ENCODE measurements around the gene EFNB1.

The EFNB1 gene

DNA sequence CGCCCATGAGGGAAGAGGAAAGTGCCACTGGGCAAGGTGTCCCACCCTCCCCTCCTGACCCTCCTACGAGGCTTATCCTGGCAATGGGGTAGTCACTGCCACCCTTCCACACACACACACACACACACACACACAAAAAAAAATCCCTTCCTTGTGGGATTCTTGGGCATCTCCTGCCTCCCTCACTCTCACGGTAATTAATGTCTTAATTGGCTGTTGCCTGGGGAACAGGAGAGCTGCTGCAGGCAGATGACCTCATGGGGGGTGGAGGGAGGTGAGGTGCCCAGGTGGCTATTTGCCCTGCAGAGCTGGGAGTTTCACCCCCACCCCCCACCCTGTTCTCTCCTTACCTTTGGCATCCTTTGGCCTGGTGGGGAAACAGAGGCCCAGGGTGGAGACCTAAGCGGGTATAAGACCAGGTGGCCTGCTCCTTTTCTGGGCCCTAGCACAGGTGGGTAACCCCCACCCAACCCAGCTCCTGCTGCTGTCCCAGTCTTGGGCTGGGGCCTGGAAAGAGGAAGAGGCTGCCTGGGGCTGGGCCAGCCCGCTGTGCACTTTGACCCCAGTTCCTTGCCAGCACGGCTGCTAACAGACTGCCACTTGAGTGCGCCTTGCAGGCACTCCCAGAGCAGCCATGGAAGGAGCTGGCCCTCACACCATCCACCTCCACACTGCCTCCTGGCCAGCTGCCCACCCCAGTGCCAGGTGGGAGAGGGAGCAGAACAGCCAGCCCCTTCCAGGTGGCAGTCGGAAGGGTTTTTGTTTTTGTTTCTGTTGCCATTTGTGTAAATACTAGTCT, 12.6 kb downstream of the EFNB1 start:
- no peak for DNase-seq (ENCODE audit: low read depth, low spot score)
- peak overlapping the region; percentile 70 for H3K27ac ChIP-seq

GRCh38 chrX:68842351-68842750, 13.5 kb downstream of the EFNB1 start:
- H3K27ac ChIP-seq: peak overlapping the region; percentile 70
- DNase-seq (ENCODE audit: low read depth, low spot score): no peak

GRCh38 chrX:68842781-68843581, 14.2 kb downstream of the EFNB1 start:
- H3K27ac ChIP-seq: peak overlapping the region; percentile 70
- no peak for DNase-seq (ENCODE audit: low read depth, low spot score)

DNA sequence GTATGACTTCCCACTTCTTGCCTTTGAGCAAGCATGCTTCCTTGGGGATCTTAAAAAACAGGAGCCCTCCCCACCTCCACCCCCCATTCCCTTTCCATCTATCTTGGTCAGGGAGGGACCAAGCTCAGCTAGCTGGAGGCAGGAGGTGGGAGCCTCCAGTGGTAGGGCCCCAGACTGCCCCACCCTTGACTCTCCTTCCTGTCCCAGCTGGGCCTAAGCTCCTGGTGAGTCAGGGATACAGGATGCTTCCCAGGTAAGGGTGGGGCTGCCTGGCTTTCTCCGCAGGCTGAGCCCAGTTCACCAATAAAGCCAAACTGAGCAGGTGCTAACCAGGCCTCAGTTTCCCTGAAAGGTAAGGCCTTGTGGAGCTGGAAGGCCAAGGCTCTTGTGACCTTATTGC, 15.2 kb downstream of the EFNB1 start:
- peak overlapping the region; percentile 70 for H3K27ac ChIP-seq
- DNase-seq (ENCODE audit: low read depth, low spot score): no peak

- peak overlapping the region; percentile 70 for H3K27ac ChIP-seq
- no peak for DNase-seq (ENCODE audit: low read depth, low spot score)
Measured at GRCh38 chrX:68844581-68844980, 15.8 kb downstream of the EFNB1 start.

DNA sequence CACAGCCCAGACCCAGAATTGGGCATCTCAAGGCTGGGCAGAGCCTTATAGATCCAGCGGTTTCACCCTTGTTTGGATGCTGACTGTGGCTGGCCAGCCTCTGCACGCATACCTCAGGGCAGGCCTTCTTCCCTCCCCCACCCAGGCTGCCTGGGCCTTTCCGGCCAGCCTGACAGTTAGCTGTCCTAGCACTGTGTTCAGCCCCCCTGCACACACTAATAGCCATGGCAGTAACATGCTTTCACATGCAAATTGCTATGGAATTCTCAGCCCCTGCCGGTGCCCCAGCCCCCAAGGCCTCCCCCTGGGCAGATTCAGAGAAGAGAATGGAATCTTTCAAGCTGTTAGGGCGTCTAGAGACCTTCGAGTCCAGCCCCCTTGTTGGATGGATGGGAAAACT, 17.7 kb downstream of the EFNB1 start:
- H3K27ac ChIP-seq: peak overlapping the region; percentile 70
- no peak for DNase-seq (ENCODE audit: low read depth, low spot score)

DNA sequence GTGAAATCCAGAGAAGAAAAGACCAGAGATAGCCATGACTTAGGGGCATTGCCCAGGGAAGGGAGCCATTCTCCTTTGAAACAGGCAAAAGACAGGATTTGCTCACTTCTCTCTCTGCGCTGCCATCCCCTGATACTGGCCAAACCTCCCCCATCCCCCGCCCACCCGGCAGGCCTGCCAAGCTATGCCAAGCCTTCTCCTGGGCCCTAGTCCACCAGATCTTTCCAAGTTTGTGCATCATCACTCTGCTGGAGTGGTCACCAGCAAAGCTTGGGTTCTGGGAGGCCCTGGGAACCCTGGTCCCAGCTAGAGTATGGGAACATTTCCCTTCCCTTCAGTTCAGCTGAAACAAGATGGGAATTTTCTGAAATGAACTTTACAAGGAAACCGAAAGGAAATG, 18.4 kb downstream of the EFNB1 start:
- H3K27ac ChIP-seq: no peak overlapping the region
- no peak for DNase-seq (ENCODE audit: low read depth, low spot score)

DNA sequence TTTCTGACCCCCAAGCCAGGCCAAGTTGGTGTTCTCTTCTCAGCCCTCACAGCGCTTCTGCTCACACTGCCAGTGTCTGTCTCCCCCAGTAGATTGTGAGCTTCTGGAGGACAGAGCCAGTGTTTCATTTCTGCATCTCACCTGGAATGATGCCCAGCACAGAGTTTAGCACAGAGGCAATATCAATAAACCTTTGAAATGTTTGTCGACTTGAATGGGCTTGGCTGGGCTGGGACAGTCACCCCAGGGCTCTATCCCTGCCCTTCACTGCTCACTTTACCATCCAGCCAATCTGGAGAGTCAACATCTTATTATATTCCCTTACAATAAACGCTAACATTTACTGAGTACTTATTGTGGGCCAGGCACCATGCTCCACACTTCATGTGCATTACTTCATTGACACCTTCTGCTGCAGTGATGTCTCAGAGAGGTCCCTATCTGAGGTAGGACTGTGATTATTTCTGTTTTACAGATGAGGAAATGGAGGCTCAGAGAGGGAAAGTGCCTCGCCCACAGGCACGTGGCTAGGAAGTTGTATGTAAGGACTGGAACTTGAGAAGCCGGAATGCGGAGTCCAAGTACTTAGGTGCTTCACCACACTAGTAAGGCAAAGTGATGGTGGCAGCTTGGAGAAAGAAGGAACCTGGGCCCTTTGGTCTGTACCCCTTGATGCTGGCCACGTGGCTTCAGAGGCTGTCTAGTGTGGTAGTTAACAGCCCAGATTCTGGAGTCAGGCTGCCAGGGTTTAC, 19.5 kb downstream of the EFNB1 start:
- H3K27ac ChIP-seq: no peak overlapping the region
- no peak for DNase-seq (ENCODE audit: low read depth, low spot score)

GRCh38 chrX:68851082-68851481, 22.3 kb downstream of the EFNB1 start:
- H3K27ac ChIP-seq: no peak overlapping the region
- DNase-seq (ENCODE audit: low read depth, low spot score): no peak

GRCh38 chrX:68852046-68852445, 23.2 kb downstream of the EFNB1 start:
- DNase-seq (ENCODE audit: low read depth, low spot score): no peak

GRCh38 chrX:68853665-68854251, 24.9 kb downstream of the EFNB1 start:
- no peak for DNase-seq (ENCODE audit: low read depth, low spot score)
- H3K27ac ChIP-seq: no peak overlapping the region

More at GRCh38 chrX:68852046-68852445, 23.2 kb downstream of the EFNB1 start:
- H3K27ac ChIP-seq: no peak overlapping the region

- no peak for DNase-seq (ENCODE audit: low read depth, low spot score)
- no peak overlapping the region for H3K27ac ChIP-seq
Measured at GRCh38 chrX:68865300-68865699, 36.5 kb downstream of the EFNB1 start.

DNA sequence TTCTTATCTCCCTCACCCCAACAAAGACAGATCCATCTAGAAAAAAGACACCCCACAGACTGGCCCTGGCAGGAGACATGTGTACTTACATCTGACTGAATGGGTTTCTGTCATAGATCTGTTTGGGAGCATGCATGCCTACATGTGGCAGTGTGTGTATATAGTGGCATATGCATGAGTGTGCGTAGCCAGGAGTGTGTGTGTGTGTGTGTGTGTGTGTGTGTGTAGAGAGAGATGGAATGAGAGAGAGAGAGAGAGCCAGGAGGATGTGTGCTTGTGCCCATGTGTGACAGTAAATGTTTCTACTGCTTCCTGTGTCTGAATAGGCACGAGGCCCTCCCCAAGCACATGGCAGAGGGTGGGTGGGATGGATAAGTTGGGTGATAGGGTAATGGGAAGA, 37.1 kb downstream of the EFNB1 start:
- DNase-seq (ENCODE audit: low read depth, low spot score): no peak
- H3K27ac ChIP-seq: no peak overlapping the region

DNA sequence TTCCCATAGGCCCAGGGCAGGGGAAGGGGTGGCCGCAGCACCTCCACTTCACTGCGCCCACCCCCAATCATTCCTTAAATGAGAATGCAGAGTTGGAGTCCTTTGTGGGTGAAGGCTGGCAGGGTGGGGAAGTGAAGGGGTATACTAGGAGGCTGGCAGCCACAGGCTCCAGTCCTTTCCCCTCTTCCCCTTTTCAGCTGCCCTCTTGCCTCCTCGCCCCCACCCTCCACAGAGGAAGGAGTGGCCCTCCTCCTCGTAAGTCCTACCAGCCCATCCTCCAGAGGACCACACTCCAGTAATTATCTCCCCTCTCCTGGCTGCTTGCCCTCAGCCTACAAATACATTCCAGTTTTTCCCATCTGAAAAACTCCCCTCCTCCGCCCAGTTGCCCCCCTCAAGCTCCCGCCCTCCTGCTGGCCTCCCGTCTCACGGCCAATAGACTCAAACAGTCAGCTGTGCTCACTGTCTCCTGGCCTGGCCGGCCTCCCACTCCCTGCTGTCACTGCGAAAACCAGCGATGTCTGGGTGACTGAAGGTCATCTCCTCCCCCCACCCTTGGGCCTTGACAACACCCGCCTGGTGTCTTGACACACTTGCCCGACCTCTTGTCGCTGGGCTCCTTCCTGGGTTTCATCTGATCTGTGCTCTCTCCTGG, 38.8 kb downstream of the EFNB1 start:
- no peak overlapping the region for H3K27ac ChIP-seq
- no peak for DNase-seq (ENCODE audit: low read depth, low spot score)

GRCh38 chrX:68868316-68868715, 39.5 kb downstream of the EFNB1 start:
- H3K27ac ChIP-seq: no peak overlapping the region
- DNase-seq (ENCODE audit: low read depth, low spot score): no peak

GRCh38 chrX:68868902-68869800, 40.3 kb downstream of the EFNB1 start:
- DNase-seq (ENCODE audit: low read depth, low spot score): no peak
- no peak overlapping the region for H3K27ac ChIP-seq

DNA sequence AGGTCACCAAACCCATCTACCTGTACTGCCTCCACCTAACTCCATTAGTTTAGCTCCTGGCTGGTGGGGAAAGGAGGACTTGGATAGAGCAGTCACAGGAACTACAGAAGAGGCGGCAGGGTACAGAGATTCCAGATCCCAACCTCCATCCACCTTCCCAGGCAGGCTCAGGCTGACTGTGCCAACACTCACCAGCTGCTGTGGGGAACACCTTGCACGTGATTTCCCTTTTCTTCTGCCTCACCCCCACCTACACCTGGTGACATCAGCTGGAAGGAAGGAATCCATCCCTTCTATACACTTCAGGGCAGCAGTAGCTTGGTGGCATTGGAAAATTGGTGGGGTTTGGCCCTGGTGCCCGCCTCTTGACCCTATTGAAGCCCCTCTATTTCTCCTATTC, 41.5 kb downstream of the EFNB1 start:
- H3K27ac ChIP-seq: no peak overlapping the region
- no peak for DNase-seq (ENCODE audit: low read depth, low spot score)

GRCh38 chrX:68872171-68872570, 43.4 kb downstream of the EFNB1 start:
- no peak overlapping the region for H3K27ac ChIP-seq
- no peak for DNase-seq (ENCODE audit: low read depth, low spot score)

DNA sequence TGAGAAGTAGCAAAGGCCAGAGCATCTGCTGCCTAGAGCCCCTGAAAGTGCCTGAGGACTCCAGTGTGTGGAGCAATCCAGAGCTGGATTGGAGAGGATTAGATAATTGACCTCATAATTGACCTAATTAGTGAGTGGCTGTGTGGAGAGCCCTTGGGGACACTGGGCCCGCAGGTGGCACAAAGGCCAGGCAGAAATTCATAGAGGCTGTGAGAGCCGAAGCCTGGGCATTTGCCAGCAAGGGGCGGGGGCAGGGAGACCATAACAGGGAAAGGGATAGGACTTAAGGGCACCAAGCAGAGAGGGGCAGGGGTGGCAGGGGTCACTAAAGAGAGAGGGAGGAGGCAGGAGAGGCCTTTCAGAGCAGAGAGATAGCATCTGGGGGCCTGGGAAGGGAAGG, 45.3 kb downstream of the EFNB1 start:
- H3K27ac ChIP-seq: no peak overlapping the region
- no peak for DNase-seq (ENCODE audit: low read depth, low spot score)
